GM23338 (cell line): ENCODE data around the gene PIWIL4. TPM values are rescaled to one million over a fixed set of nuclear protein-coding genes. Genes with fewer than 3 reads are reported as not detected.
A peak's percentile ranks its signal among the peaks of the same experiment; 100 is the strongest.

Source experiments
- ATAC-seq: fragments of 200-7000 bp; cut with Tn5 transposase; 3 replicates; pipeline ENCODE4 v1.9.1; 2020
- DNase-seq: peaks from one replicate; pipeline ENCODE4 v3.0.0-alpha.2; 2015; ENCODE audit warnings: low spot score
- H2AFZ ChIP-seq: fragments of 200-600 bp; sonication (generic); 2 replicates; pipeline ENCODE4 v1.8.0; 2016; ENCODE audit warnings: antibody characterized with exemption, mild to moderate bottlenecking, moderate library complexity
- H3F3A ChIP-seq: fragments of 200-600 bp; sonication (generic); replicated peaks from 2 replicates; pipeline ENCODE4 v1.8.0; 2017; ENCODE audit warnings: antibody characterized with exemption, mixed run types, low read depth
- H3K27ac ChIP-seq: fragments of 200-600 bp; sonication (generic); 2 replicates; pipeline ENCODE4 v1.6.1; 2016; ENCODE audit warnings: low read depth
- H3K27me3 ChIP-seq: fragments of 200-600 bp; sonication (generic); 2 replicates; pipeline ENCODE4 v1.8.0; 2016; ENCODE audit warnings: mild to moderate bottlenecking, mixed run types, moderate library complexity; ENCODE audit not compliant: insufficient read depth
- H3K36me3 ChIP-seq: fragments of 200-600 bp; sonication (generic); 2 replicates; pipeline ENCODE4 v1.8.0; 2016; ENCODE audit warnings: mild to moderate bottlenecking; ENCODE audit not compliant: insufficient read depth
- H3K4me1 ChIP-seq: fragments of 200-600 bp; sonication (generic); 2 replicates; pipeline ENCODE4 v1.8.0; 2016; ENCODE audit warnings: mild to moderate bottlenecking, moderate library complexity; ENCODE audit not compliant: insufficient read depth
- H3K4me2 ChIP-seq: fragments of 200-600 bp; sonication (generic); 2 replicates; pipeline ENCODE4 v1.7.1; 2017; ENCODE audit warnings: mixed run types
- H3K4me3 ChIP-seq: fragments of 200-600 bp; sonication (generic); 2 replicates; pipeline ENCODE4 v1.6.1; 2016; ENCODE audit warnings: mixed run types
- H3K79me2 ChIP-seq: fragments of 200-600 bp; sonication (generic); replicated peaks from 2 replicates; pipeline ENCODE4 v1.8.0; 2017; ENCODE audit warnings: mild to moderate bottlenecking; ENCODE audit not compliant: insufficient read depth
- H3K9me2 ChIP-seq: fragments of 200-600 bp; sonication (generic); 2 replicates; pipeline ENCODE4 v1.8.0; 2017; ENCODE audit not compliant: insufficient read depth
- H4K20me1 ChIP-seq: fragments of 200-600 bp; sonication (generic); replicated peaks from 2 replicates; pipeline ENCODE4 v1.8.0; 2017; ENCODE audit warnings: mild to moderate bottlenecking; ENCODE audit not compliant: insufficient read depth
- H3K27ac Mint-ChIP-seq: 2 replicates; pipeline ENCODE4 v1.8.0; 2020; ENCODE audit warnings: inconsistent platforms, mild to moderate bottlenecking, moderate library complexity, mixed read lengths
- H3K27me3 Mint-ChIP-seq: 3 replicates; pipeline ENCODE4 v1.8.0; 2022; ENCODE audit warnings: low read depth, mild to moderate bottlenecking, moderate library complexity, mixed read lengths, inconsistent platforms; ENCODE audit not compliant: insufficient read depth, poor library complexity
- H3K36me3 Mint-ChIP-seq: 3 replicates; pipeline ENCODE4 v1.8.0; 2021; ENCODE audit warnings: low read depth, mild to moderate bottlenecking, inconsistent platforms, moderate library complexity, mixed read lengths
- H3K4me1 Mint-ChIP-seq: 3 replicates; pipeline ENCODE4 v1.8.0; 2020; ENCODE audit warnings: mild to moderate bottlenecking, inconsistent platforms, mixed read lengths
- H3K4me3 Mint-ChIP-seq: 3 replicates; pipeline ENCODE4 v1.8.0; 2021; ENCODE audit warnings: moderate library complexity, mild to moderate bottlenecking, inconsistent platforms, mixed read lengths
- H3K9me3 Mint-ChIP-seq: 3 replicates; pipeline ENCODE4 v1.8.0; 2020; ENCODE audit warnings: moderate library complexity, mild to moderate bottlenecking, inconsistent platforms, mixed read lengths
- CTCF ChIP-seq, 2 experiments: fragments of 200-600 bp in 1 of 2; sonication (generic) in 1 of 2; conservative IDR thresholded peaks; 2 replicates each; pipeline versions ENCODE4 v1.5.1 to v1.6.1; 2016 to 2017; ENCODE audit warnings: antibody characterized with exemption in 2 of 2, low read depth in 2 of 2, mild to moderate bottlenecking in 2 of 2, moderate library complexity in 1 of 2
- ETS1 ChIP-seq: IDR thresholded peaks from 2 replicates; pipeline ENCODE4 v1.6.1; 2016; ENCODE audit warnings: antibody characterized with exemption
- EZH2 ChIP-seq: fragments of 200-600 bp; sonication (generic); IDR thresholded peaks from one replicate; pipeline ENCODE4 v1.8.0; 2017; ENCODE audit warnings: antibody characterized with exemption, mild to moderate bottlenecking, low read depth; ENCODE audit not compliant: unreplicated experiment
- NANOG ChIP-seq: IDR thresholded peaks from 2 replicates; pipeline ENCODE4 v1.6.1; 2016; ENCODE audit warnings: antibody characterized with exemption, borderline replicate concordance
- POLR2AphosphoS5 ChIP-seq: IDR thresholded peaks from 2 replicates; pipeline ENCODE4 v1.6.1; 2016; ENCODE audit warnings: antibody characterized with exemption, low read depth
- REST ChIP-seq: IDR thresholded peaks from one replicate; pipeline ENCODE4 v1.6.1; 2018; ENCODE audit warnings: antibody characterized with exemption; ENCODE audit not compliant: unreplicated experiment
- polyA plus RNA-seq: library from polyadenylated mRNA; unstranded; fragments of >200 nt; fragmentation: Nextera tagmentation; extraction: Ambion mirVana; gene quantifications from 2 replicates; pipeline ENCODE4 v1.2.1, GENCODE V29; 2016
- total RNA-seq: library from RNA; depleted of rRNA; stranded (reverse); fragments of >200 nt; shearing (Covaris generic); gene quantifications from 2 replicates; pipeline ENCODE4 v1.2.3, GENCODE V29; 2014

PIWIL4 gene
- total and polyA plus RNA-seq, 2 experiments from 2014 or later, result 0.23 to 0.66 TPM

GRCh38 chr11:94657629-94658028 is 90.5 kb downstream of the PIWIL4 start:
- H2AFZ ChIP-seq, result no peak overlapping the region
- no peaks in the 10 kb centered on the region for H3K27me3 ChIP-seq
- no peaks in the 10 kb centered on the region for H3K9me2 ChIP-seq
- H3K79me2 ChIP-seq, result peaks cover 67% of the 10 kb centered on the region
- no peak overlapping the region for H3K4me3 ChIP-seq
- H3K4me1 ChIP-seq, result peaks cover 55% of the 10 kb centered on the region
- H3K27ac ChIP-seq, result peak overlapping the region; percentile 87
- peak overlapping the region; percentile 9; the same call in 1 of the 3 replicates for H3K4me3 Mint-ChIP-seq
- no peak for DNase-seq
- H3K9me3 Mint-ChIP-seq, result peaks cover 4% of the 10 kb centered on the region; the same call in 1 of the 3 replicates
- peaks cover 12% of the 10 kb centered on the region for H3K27me3 Mint-ChIP-seq
- TF ChIP-seq EZH2, result no peak
- TF ChIP-seq REST, result no peak
- TF ChIP-seq ETS1, result no peak
- no peak for TF ChIP-seq CTCF (conservative IDR thresholded peaks at IDR 0.05; ENCODE audit: low read depth in 2 of 2)
- no peak for TF ChIP-seq NANOG
- no peak overlapping the region for H3K4me2 ChIP-seq
- no peak for ATAC-seq
- H3K36me3 ChIP-seq, result peaks cover 31% of the 10 kb centered on the region; the same call in 1 of the 2 replicates
- H3K4me1 Mint-ChIP-seq, result peaks cover 84% of the 10 kb centered on the region
- peaks cover 98% of the 10 kb centered on the region for H3K36me3 Mint-ChIP-seq
- H3F3A ChIP-seq, result 0 out of 2 replicates have a peak, but pooled peaks cover 10% of the 10 kb centered on the region
- H3K27ac Mint-ChIP-seq, result peak overlapping the region; percentile 67
- H4K20me1 ChIP-seq, result no peaks in the 10 kb centered on the region

- Histone ChIP-seq H3K27me3 (no peaks in the 10 kb centered on the region), H3K4me2 (no peak overlapping the region), H3F3A (peaks cover 10% of the 10 kb centered on the region; the same call in 1 of the 2 replicates), H3K36me3 (peaks cover 38% of the 10 kb centered on the region), H3K4me3 (no peak overlapping the region), H2AFZ (no peak overlapping the region), H3K79me2 (peaks cover 64% of the 10 kb centered on the region), H3K4me1 (peaks cover 52% of the 10 kb centered on the region), H3K9me2 (no peaks in the 10 kb centered on the region), H4K20me1 (no peaks in the 10 kb centered on the region), H3K27ac (peak overlapping the region; percentile 87)
- H3K4me1 Mint-ChIP-seq, result peaks cover 77% of the 10 kb centered on the region
- peak; percentile 16; the same call in 1 of the 2 replicates for TF ChIP-seq POLR2AphosphoS5
- TF ChIP-seq CTCF (conservative IDR thresholded peaks at IDR 0.05; ENCODE audit: low read depth in 2 of 2), result no peak
- peaks cover 8% of the 10 kb centered on the region for H3K9me3 Mint-ChIP-seq
- ATAC-seq (no peak), DNase-seq (no peak)
- no peak overlapping the region; the same call in 1 of the 2 replicates for H3K27ac Mint-ChIP-seq
- peaks cover 98% of the 10 kb centered on the region for H3K36me3 Mint-ChIP-seq
- no peak overlapping the region for H3K4me3 Mint-ChIP-seq
- peaks cover 12% of the 10 kb centered on the region for H3K27me3 Mint-ChIP-seq
These were observed 91.2 kb downstream of the PIWIL4 start for GRCh38 chr11:94658386-94658785.
